Common myeloid progenitor, CD34-positive (primary cell): ENCODE results near the gene JADE2.

Experiments used
- CTCF ChIA-PET: fragments of 350-600 bp; sonication (Branson Sonifier 250); formaldehyde crosslinking; loops from one replicate; lab custom pipeline; 2021; ENCODE audit warnings: antibody characterized with exemption; lab: Charles Lee
- POLR2A ChIA-PET: fragments of 350-600 bp; sonication (Branson Sonifier 250); formaldehyde crosslinking; loops from one replicate; lab custom pipeline; 2021; ENCODE audit warnings: antibody characterized with exemption; lab: Charles Lee
- DNase-seq, 3 donors: peaks; one replicate each; pipeline versions ENCODE4 v3.0.0 to v3.0.0-alpha.2; 2013
- H3K27ac ChIP-seq, 2 experiments: 1 replicate in 1 of 2; 2 replicates in 1 of 2; pipeline ENCODE4 v1.7.0; 2013; ENCODE audit warnings: inconsistent platforms in 2 of 2, low read length in 2 of 2, mild to moderate bottlenecking in 2 of 2, low read depth in 1 of 2, moderate library complexity in 1 of 2; ENCODE audit not compliant: severe bottlenecking in 2 of 2, insufficient read depth in 1 of 2, poor library complexity in 1 of 2
- H3K27me3 ChIP-seq, 5 experiments: replicated peaks in 2 of 5; 1 replicate in 3 of 5; 2 replicates in 2 of 5; pipeline versions ENCODE4 v1.6.1 to v1.7.0; 2013; ENCODE audit warnings: low read length in 4 of 5, mild to moderate bottlenecking in 2 of 5, moderate library complexity in 2 of 5, inconsistent platforms in 1 of 5; ENCODE audit not compliant: insufficient read depth in 5 of 5, control insufficient read depth in 4 of 5
- H3K36me3 ChIP-seq, 4 experiments: 1 replicate in 2 of 4; 2 replicates in 2 of 4; pipeline versions ENCODE4 v1.6.1 to v1.7.0; 2013; ENCODE audit warnings: low read length in 3 of 4, control low read depth in 1 of 4, mild to moderate bottlenecking in 1 of 4; ENCODE audit not compliant: control insufficient read depth in 4 of 4, insufficient read depth in 4 of 4
- H3K4me1 ChIP-seq, 4 experiments: 1 replicate in 3 of 4; 2 replicates in 1 of 4; pipeline versions ENCODE4 v1.6.1 to v1.7.1; 2013; ENCODE audit warnings: low read length in 3 of 4, mild to moderate bottlenecking in 3 of 4, control low read depth in 1 of 4, inconsistent platforms in 1 of 4, moderate library complexity in 1 of 4; ENCODE audit not compliant: control insufficient read depth in 4 of 4, insufficient read depth in 4 of 4; ENCODE audit errors: control extremely low read depth in 1 of 4
- H3K4me3 ChIP-seq, 7 experiments: 1 replicate in 4 of 7; 2 replicates in 3 of 7; pipeline versions ENCODE4 v1.5.1 to v1.7.0; 2013; ENCODE audit warnings: mild to moderate bottlenecking in 7 of 7, low read length in 6 of 7, moderate library complexity in 6 of 7, inconsistent platforms in 2 of 7, low read depth in 2 of 7, control low read depth in 1 of 7; ENCODE audit not compliant: insufficient read depth in 4 of 7, control insufficient read depth in 1 of 7; ENCODE audit errors: extremely low read depth in 1 of 7
- H3K9me3 ChIP-seq, 5 experiments: 1 replicate in 4 of 5; 2 replicates in 1 of 5; pipeline versions ENCODE4 v1.6.1 to v1.7.1; 2013; ENCODE audit warnings: low read length in 4 of 5, mild to moderate bottlenecking in 2 of 5, inconsistent platforms in 1 of 5, low read depth in 1 of 5, moderate library complexity in 1 of 5; ENCODE audit not compliant: control insufficient read depth in 4 of 5, insufficient read depth in 2 of 5; ENCODE audit errors: control extremely low read depth in 1 of 5
- WGBS: methylation state at CpG from one replicate; pipeline ENCODE4 v1.1.5; 2013; ENCODE audit not compliant: insufficient coverage; 5-methylcytosine and 5-hydroxymethylcytosine counted together

JADE2 gene

GRCh38 chr5:134626369-134627014 is 101.0 kb downstream of the JADE2 start:
- H3K36me3 ChIP-seq: peaks cover 4 to 8% (median 6%) of the 10 kb centered on the region in 4 experiments
- H3K4me3 ChIP-seq: no peak overlapping the region
- peaks cover 0 to 9% (median 2%) of the 10 kb centered on the region in 4 experiments for H3K4me1 ChIP-seq
- H3K27ac ChIP-seq: no peak overlapping the region
- 17% methylated on average over 1 of the region's 2 CpGs for WGBS
- H3K27me3 ChIP-seq: no peaks in the 10 kb centered on the region
- ChIA-PET POLR2A (interaction anchor here (0.6 kb wide), 1 partner anchor 401 kb away, joined by 4 read pairs; the partner anchor contains the start of gene PPP2CA), CTCF (interaction anchor here (1.5 kb wide), 1 partner anchor 38 kb away, joined by 4 read pairs; no protein-coding TSS in a partner anchor)
- H3K9me3 ChIP-seq: no peaks in the 10 kb centered on the region
- DNase-seq: peak in 2 of 3 donors; percentile 8 to 12
